Esophagus squamous epithelium (tissue), 5 donors: ENCODE results near the gene COL4A2. TPM values are rescaled to one million over a fixed set of nuclear protein-coding genes. Genes with fewer than 3 reads are reported as not detected.
A peak's percentile ranks its signal among the peaks of the same experiment; 100 is the strongest.

Experiments
- DNase-seq: peaks from one replicate; lab custom pipeline; 2025; lab: John Stamatoyannopoulos, UW
- H3K27ac ChIP-seq, 4 donors: fragments of 200-600 bp; sonication (generic); one replicate each; pipeline ENCODE4 v1.5.1; 2016 to 2019; ENCODE audit warnings: mild to moderate bottlenecking in 1 of 4
- H3K27me3 ChIP-seq, 4 donors: fragments of 200-600 bp; sonication (generic); 1 replicate in 3 of 4; 2 replicates in 1 of 4; pipeline versions ENCODE4 v1.5.1 to v1.6.0; 2017 to 2021; ENCODE audit warnings: antibody characterized with exemption in 1 of 4
- H3K36me3 ChIP-seq, 3 donors: fragments of 200-600 bp; sonication (generic); one replicate each; pipeline ENCODE4 v1.5.1; 2016 to 2019
- H3K4me1 ChIP-seq, 3 donors: fragments of 200-600 bp; sonication (generic); one replicate each; pipeline ENCODE4 v1.5.1; 2017 to 2019
- H3K4me3 ChIP-seq, 4 donors: fragments of 200-600 bp; sonication (generic); 1 replicate in 3 of 4; 2 replicates in 1 of 4; pipeline ENCODE4 v1.5.1; 2016 to 2019; ENCODE audit warnings: mild to moderate bottlenecking in 2 of 4, moderate library complexity in 1 of 4
- H3K9me3 ChIP-seq, 3 donors: fragments of 200-600 bp; sonication (generic); one replicate each; pipeline ENCODE4 v1.5.1; 2016 to 2019
- POLR2A ChIP-seq, 4 donors: fragments of 450-650 bp; IDR thresholded peaks; one replicate each; pipeline ENCODE4 v1.6.1; 2017; ENCODE audit warnings: antibody characterized with exemption in 4 of 4, mild to moderate bottlenecking in 4 of 4, moderate library complexity in 3 of 4
- WGBS, 2 donors: methylation state at CpG; one replicate each; pipeline ENCODE4 v1.1.5; 2018; 5-methylcytosine and 5-hydroxymethylcytosine counted together
- intact Hi-C: fragments of 100-400 bp; cut with DNase I; formaldehyde crosslinking; loops from one replicate; pipeline ENCODE4 v1.15.0; 2022
- total RNA-seq, 4 donors: library from RNA; depleted of rRNA; stranded (reverse); fragments of >200 nt; gene quantifications; one replicate each; pipeline ENCODE4 v1.1.0, GENCODE V29; 2016
- TF ChIP-seq, protein P1 (sequence below), 6 experiments: fragments of 450-650 bp in 4 of 6; fragments of 200-600 bp in 2 of 6; sonication (generic) in 2 of 6; IDR thresholded peaks; one replicate each; pipeline ENCODE4 v1.5.1; 2016 to 2019; ENCODE audit warnings: antibody characterized with exemption in 6 of 6, mild to moderate bottlenecking in 4 of 6, moderate library complexity in 4 of 6
- donor health status: DM: yes; HTN: yes; CAD: no.

The COL4A2 gene
- total RNA-seq, 4 donors from 2014 or later = 11.9 to 102 (median 43.5) TPM

DNA sequence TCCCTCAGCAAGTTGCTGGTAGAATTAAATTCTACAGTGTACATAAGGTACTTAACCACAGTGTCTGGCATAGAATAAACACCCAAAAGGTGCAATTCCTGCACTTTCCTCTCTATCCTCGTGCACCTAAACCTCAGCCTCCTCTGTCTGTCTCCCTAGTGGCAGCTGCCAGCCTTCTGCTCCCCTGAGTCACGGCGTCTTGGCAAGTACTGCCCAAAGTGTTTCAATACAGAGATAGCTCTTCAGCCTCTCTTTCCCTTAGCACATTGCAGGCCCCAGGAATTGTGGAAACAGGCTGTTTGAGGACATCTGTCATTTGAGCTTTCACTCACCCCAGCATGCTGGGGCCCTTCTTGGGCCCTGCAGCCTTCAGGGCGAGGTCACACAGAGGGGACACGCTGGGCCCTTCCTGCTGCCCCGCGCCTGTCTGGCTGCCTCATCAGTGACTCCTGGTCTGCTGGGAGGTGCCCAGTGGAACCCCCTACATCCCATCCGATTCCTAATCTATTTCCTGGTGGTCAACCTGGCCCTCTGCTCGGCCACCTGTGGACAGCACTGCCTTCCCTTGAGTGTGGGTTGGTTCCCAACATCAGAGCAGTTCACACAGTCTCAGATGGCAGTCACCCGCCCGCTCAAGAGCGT lies 19.3 kb downstream of the COL4A2 start:
- 73 to 76% methylated on average over 9 to 11 of the region's 12 CpGs for WGBS, 2 donors
- Histone ChIP-seq H3K27ac (peak overlapping the region in 3 of 4 donors; percentile 79 to 86 (median 81)), H3K4me1 (peaks cover 0 to 60% (median 25%) of the 10 kb centered on the region in 3 donors), H3K36me3 (no peaks in the 10 kb centered on the region), H3K4me3 (no peak overlapping the region), H3K9me3 (no peaks in the 10 kb centered on the region), H3K27me3 (no peaks in the 10 kb centered on the region)
- intact Hi-C loops = no loop called here
- DNase-seq = no peak
- TF ChIP-seq, protein P1, sequence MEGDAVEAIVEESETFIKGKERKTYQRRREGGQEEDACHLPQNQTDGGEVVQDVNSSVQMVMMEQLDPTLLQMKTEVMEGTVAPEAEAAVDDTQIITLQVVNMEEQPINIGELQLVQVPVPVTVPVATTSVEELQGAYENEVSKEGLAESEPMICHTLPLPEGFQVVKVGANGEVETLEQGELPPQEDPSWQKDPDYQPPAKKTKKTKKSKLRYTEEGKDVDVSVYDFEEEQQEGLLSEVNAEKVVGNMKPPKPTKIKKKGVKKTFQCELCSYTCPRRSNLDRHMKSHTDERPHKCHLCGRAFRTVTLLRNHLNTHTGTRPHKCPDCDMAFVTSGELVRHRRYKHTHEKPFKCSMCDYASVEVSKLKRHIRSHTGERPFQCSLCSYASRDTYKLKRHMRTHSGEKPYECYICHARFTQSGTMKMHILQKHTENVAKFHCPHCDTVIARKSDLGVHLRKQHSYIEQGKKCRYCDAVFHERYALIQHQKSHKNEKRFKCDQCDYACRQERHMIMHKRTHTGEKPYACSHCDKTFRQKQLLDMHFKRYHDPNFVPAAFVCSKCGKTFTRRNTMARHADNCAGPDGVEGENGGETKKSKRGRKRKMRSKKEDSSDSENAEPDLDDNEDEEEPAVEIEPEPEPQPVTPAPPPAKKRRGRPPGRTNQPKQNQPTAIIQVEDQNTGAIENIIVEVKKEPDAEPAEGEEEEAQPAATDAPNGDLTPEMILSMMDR (IDR thresholded peaks at IDR 0.05) = no peak
- no peak for TF ChIP-seq POLR2A (IDR thresholded peaks at IDR 0.05)

DNA sequence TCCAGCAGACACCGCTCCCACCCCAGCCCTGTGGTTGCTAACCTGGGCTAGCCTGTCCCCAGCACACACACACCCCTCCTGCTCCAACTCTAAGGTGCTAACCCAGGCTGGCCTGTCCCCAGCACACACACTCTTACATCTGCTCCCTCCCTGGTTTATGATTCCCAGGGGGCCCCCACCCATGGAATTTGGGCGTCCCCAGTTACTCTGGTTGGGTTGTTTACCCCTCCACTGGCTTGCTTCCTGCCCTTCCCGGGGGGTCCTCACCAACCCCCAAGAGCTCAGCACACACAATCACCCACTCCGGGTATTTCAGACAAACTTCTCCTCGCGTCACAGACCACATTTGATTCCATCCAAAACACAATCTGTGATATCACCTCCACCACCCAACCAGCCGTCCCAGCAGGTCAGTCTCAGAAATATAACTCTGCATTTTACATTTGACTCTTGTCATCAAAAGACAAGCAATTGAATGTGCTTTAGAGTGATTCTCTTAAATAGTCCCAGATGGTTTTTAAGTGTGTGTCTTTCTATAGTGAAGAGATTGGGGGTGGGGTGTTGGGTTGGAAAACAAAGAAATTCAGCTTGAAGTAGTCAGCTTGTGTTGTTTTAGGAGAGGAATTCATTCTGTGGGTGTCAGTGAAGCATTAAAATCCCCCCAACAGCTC lies 20.1 kb downstream of the COL4A2 start:
- intact Hi-C loops = no loop called here
- H3K27me3 ChIP-seq = no peaks in the 10 kb centered on the region
- DNase-seq = no peak
- peaks cover 0 to 57% (median 25%) of the 10 kb centered on the region in 3 donors for H3K4me1 ChIP-seq
- no peaks in the 10 kb centered on the region for H3K36me3 ChIP-seq
- 54 to 61% methylated on average over 6 of the region's 7 CpGs for WGBS, 2 donors
- no peaks in the 10 kb centered on the region for H3K9me3 ChIP-seq
- H3K4me3 ChIP-seq = no peak overlapping the region
- TF ChIP-seq POLR2A (IDR thresholded peaks at IDR 0.05) = no peak
- TF ChIP-seq, protein P1 (IDR thresholded peaks at IDR 0.05) = no peak
- peak overlapping the region; percentile 19 to 86 (median 80) for H3K27ac ChIP-seq

DNA sequence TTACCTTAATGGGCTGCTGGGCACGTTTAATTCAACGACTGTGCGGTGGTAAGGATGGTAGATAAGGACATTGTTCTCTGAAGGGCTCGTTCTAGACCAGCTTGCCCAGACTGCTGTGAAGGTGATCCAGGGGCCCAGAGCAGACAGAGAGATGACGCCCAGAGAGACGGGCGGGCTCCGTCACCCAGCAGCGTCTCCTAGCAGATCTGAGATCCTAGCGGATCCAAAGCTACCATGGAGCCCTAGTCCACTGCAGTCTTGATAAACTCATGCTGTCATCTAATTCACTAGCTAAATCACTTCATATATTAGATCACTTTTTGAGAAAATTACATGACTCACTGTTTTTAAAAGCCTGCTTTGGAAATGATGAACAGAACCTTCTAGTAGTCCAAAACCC lies 21.5 kb downstream of the COL4A2 start:
- Histone ChIP-seq H3K36me3 (no peaks in the 10 kb centered on the region), H3K9me3 (no peaks in the 10 kb centered on the region), H3K4me1 (peaks cover 0 to 44% (median 21%) of the 10 kb centered on the region in 3 donors), H3K4me3 (no peak overlapping the region), H3K27ac (peak overlapping the region; percentile 34 to 92 (median 84)), H3K27me3 (no peaks in the 10 kb centered on the region)
- no peak for TF ChIP-seq POLR2A (IDR thresholded peaks at IDR 0.05)
- TF ChIP-seq, protein P1 (IDR thresholded peaks at IDR 0.05) = no peak
- intact Hi-C loops = no loop called here
- WGBS, 2 donors = 88 to 93% methylated on average over 10 of the region's 10 CpGs
- DNase-seq = no peak

DNA sequence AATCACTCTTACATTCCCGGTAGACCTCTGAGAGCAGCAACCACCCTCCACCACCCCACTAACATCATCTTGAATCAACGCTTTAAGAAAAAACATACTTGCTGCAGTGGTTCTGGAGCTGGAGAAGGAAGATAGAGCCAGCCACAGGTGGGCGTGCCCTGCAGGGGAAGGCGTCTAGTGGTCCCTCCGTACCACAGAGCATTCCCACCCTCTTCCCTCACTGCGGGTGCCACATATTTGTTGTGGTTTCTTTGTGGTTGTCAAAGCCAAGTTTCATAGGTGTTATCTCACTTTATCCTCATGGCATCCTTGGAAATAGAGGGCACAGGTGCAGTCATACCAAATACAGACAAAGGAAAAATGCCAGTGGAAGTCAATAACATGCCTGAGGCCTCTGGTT lies 22.2 kb downstream of the COL4A2 start:
- peak overlapping the region; percentile 54 to 92 (median 84) for H3K27ac ChIP-seq
- 67 to 75% methylated on average over 6 of the region's 6 CpGs for WGBS, 2 donors
- DNase-seq = no peak
- no peaks in the 10 kb centered on the region for H3K36me3 ChIP-seq
- H3K9me3 ChIP-seq = no peaks in the 10 kb centered on the region
- peaks cover 0 to 42% (median 18%) of the 10 kb centered on the region in 3 donors for H3K4me1 ChIP-seq
- H3K27me3 ChIP-seq = no peaks in the 10 kb centered on the region
- intact Hi-C loops = no loop called here
- H3K4me3 ChIP-seq = no peak overlapping the region
- no peak for TF ChIP-seq POLR2A (IDR thresholded peaks at IDR 0.05)
- TF ChIP-seq, protein P1 (IDR thresholded peaks at IDR 0.05) = no peak
